Thymus (tissue), 14 donors: Measurements from ENCODE around the gene THRB. TPM values are rescaled to one million over a fixed set of nuclear protein-coding genes. Genes with fewer than 3 reads are reported as not detected.

Source experiments
- DNase-seq, 9 donors: peaks; one replicate each; pipeline ENCODE4 v3.0.0-alpha.2; 2013; ENCODE audit warnings: low spot score in 9 of 9, low read depth in 6 of 9, missing footprints in 1 of 9
- H3K27ac ChIP-seq, 2 donors: one replicate each; pipeline ENCODE4 v1.5.1; 2013; ENCODE audit warnings: control low read depth in 1 of 2, low read depth in 1 of 2, low read length in 1 of 2, mild to moderate bottlenecking in 1 of 2, moderate library complexity in 1 of 2
- H3K27me3 ChIP-seq, 2 donors: one replicate each; pipeline ENCODE4 v1.5.1; 2013; ENCODE audit warnings: low read length in 1 of 2; ENCODE audit not compliant: control insufficient read depth in 2 of 2, insufficient read depth in 1 of 2
- H3K36me3 ChIP-seq, 2 donors: one replicate each; pipeline ENCODE4 v1.5.1; 2013; ENCODE audit warnings: low read length in 1 of 2, mild to moderate bottlenecking in 1 of 2, moderate library complexity in 1 of 2; ENCODE audit not compliant: control insufficient read depth in 2 of 2, insufficient read depth in 2 of 2
- H3K4me1 ChIP-seq, 2 donors: one replicate each; pipeline ENCODE4 v1.5.1; 2013; ENCODE audit warnings: low read length in 2 of 2; ENCODE audit not compliant: control insufficient read depth in 2 of 2, insufficient read depth in 2 of 2
- H3K4me3 ChIP-seq, 2 donors: one replicate each; pipeline ENCODE4 v1.5.1; 2013; ENCODE audit warnings: low read length in 2 of 2, control low read depth in 1 of 2, mild to moderate bottlenecking in 1 of 2
- H3K9me3 ChIP-seq, 2 donors: one replicate each; pipeline ENCODE4 v1.5.1; 2013; ENCODE audit warnings: low read length in 1 of 2, mild to moderate bottlenecking in 1 of 2; ENCODE audit not compliant: control insufficient read depth in 2 of 2, insufficient read depth in 1 of 2
- WGBS: extraction: QIAGEN DNeasy Blood & Tissue Kit; methylation state at CpG from one replicate; pipeline ENCODE4 v1.1.7; 2013; 5-methylcytosine and 5-hydroxymethylcytosine counted together
- long read RNA-seq, 10 donors: transcript quantifications; one replicate each; lab custom pipeline, GENCODE V29; 2026
- polyA plus RNA-seq: library from polyadenylated mRNA; stranded (reverse); fragments of 200-250 nt; gene quantifications from one replicate; pipeline ENCODE4 v1.2.3, GENCODE V29; 2013
- total RNA-seq: library from RNA; stranded (reverse); fragments of 120-200 nt; gene quantifications from one replicate; pipeline ENCODE4 v1.2.4, GENCODE V29; 2013
- donor health status: healthy.

THRB gene
- total RNA-seq (2.2 TPM), polyA plus RNA-seq (3.5 TPM)
- long read RNA-seq, donor 1 = 0 reads
- long read RNA-seq, donor 2, full-length matches to known transcripts = 1 of 1 reads
- long read RNA-seq, donor 2, partial matches to known transcripts = 0 of 1 reads
- long read RNA-seq, donor 2, other reads (novel, unspliced or antisense) = 0 of 1 reads
- long read RNA-seq, donor 3 = 0 reads
- long read RNA-seq, donor 4 = 0 reads
- long read RNA-seq, donor 5 = 0 reads
- long read RNA-seq, donor 6 = 0 reads
- long read RNA-seq, donor 7, partial matches to known transcripts = 0 of 1 reads
- long read RNA-seq, donor 7, other reads (novel, unspliced or antisense) = 0 of 1 reads
- long read RNA-seq, donor 8 = 0 reads
- long read RNA-seq, donor 9 = 0 reads
- long read RNA-seq, donor 10 = 0 reads

GRCh38 chr3:24494618-24495325 is at the start of gene THRB:
Gene THRB, minus strand, starts transcription at chr3:24494850.
- peak within 1 kb of the TSS; percentile 27 to 84 for H3K27ac ChIP-seq
- peak within 1 kb of the TSS; percentile 39 to 40 for H3K4me3 ChIP-seq
- peaks cover 32 to 51% of the 10 kb centered on the region in 2 donors for H3K27me3 ChIP-seq
- H3K36me3 ChIP-seq = no peaks in the 10 kb centered on the region
- peaks cover 0 to 5% of the 10 kb centered on the region in 2 donors for H3K4me1 ChIP-seq
- no peak for DNase-seq
- WGBS = 1% methylated on average over 80 of the region's 80 CpGs
- no peaks in the 10 kb centered on the region for H3K9me3 ChIP-seq

- H3K9me3 ChIP-seq = no peaks in the 10 kb centered on the region
- no peaks in the 10 kb centered on the region for H3K4me1 ChIP-seq
- H3K27me3 ChIP-seq = no peaks in the 10 kb centered on the region
- no peaks in the 10 kb centered on the region for H3K36me3 ChIP-seq
- H3K4me3 ChIP-seq = no peak overlapping the region
- H3K27ac ChIP-seq = no peak overlapping the region
- 96% methylated on average over 1 of the region's 1 CpG for WGBS
- DNase-seq = no peak
These were observed 47.3 kb upstream of the THRB start for GRCh38 chr3:24541935-24542334.

DNA sequence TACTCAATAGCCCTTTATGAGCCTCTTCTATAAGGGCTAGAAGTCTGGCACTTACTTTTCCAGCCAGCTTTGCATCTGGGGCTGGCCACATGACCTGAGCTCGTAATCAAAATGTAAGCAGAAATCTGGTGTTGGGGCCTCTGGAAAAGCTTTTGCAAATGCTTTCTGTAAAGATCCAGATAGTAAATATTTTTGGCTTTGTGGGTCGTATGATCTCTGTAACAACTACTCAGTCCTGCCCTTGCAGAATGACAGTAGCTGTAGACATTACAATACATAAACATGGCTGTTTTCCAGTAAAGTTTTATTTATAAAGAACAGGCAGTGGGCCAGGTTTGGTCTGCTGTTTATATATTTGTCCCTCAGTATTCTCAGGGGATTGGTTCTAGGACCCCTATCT is 46.2 kb upstream of the THRB start:
- no peak overlapping the region for H3K27ac ChIP-seq
- 95% methylated on average over 2 of the region's 2 CpGs for WGBS
- no peak for DNase-seq
- no peaks in the 10 kb centered on the region for H3K27me3 ChIP-seq
- H3K4me3 ChIP-seq = no peak overlapping the region
- H3K4me1 ChIP-seq = no peaks in the 10 kb centered on the region
- no peaks in the 10 kb centered on the region for H3K9me3 ChIP-seq
- H3K36me3 ChIP-seq = no peaks in the 10 kb centered on the region

DNA sequence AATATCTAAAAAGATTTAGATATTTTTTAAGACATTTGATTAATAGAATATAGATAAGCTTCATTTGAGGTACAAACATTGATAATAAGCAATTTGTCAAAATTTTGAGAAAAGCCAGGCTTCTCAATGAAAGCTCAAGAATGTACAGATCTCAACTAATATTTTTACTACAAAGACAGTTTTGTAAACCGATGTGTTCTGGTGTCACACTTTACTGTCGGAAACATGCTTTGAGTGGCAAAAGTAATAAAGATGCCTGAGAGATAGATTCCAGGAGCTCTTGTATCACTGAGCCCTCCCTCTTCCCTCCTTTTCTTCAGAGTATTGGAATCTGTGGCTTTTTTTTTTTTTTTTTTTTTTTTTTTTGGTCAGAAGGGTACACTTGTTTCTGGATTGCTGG is 45.0 kb upstream of the THRB start:
- Histone ChIP-seq H3K9me3 (no peaks in the 10 kb centered on the region), H3K36me3 (no peaks in the 10 kb centered on the region), H3K27me3 (no peaks in the 10 kb centered on the region), H3K4me1 (no peaks in the 10 kb centered on the region), H3K27ac (no peak overlapping the region), H3K4me3 (no peak overlapping the region)
- 95% methylated on average over 2 of the region's 2 CpGs for WGBS
- DNase-seq = no peak

GRCh38 chr3:24538891-24539290 is 44.2 kb upstream of the THRB start:
- Histone ChIP-seq H3K9me3 (no peaks in the 10 kb centered on the region), H3K4me1 (no peaks in the 10 kb centered on the region), H3K36me3 (no peaks in the 10 kb centered on the region), H3K4me3 (no peak overlapping the region), H3K27me3 (no peaks in the 10 kb centered on the region), H3K27ac (no peak overlapping the region)
- no peak for DNase-seq
- WGBS = 97% methylated on average over 2 of the region's 2 CpGs

DNA sequence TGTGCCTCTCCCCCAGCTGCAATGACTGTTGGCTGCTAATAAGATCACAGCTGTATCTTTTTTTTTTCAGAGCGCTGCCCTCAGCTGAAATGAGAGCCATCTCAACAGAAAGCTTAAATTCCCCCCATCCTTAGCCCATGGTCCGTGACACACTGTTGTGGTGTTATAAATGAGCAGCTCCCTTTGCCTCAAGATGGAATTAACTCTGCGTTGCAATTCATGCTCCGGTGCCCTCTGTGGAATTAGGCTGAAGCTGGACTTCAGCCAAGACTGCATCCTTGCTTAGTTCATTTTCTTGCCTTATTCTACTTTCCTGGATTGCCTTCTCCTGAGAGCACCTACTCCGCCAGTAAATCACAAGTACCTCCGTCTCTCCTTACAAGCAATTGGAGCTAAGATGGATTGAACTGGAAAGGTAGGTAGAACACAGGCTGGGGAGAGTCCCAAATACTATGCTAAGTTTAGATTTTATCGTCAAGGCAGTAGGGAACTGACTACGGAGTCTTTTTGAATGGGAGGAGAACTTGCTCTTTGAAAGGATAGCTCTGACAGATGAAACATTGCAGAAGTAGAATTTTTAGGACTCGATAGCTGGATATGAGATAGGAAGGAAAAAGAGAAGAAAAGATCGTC is 39.0 kb upstream of the THRB start:
- WGBS = 84% methylated on average over 10 of the region's 10 CpGs

DNA sequence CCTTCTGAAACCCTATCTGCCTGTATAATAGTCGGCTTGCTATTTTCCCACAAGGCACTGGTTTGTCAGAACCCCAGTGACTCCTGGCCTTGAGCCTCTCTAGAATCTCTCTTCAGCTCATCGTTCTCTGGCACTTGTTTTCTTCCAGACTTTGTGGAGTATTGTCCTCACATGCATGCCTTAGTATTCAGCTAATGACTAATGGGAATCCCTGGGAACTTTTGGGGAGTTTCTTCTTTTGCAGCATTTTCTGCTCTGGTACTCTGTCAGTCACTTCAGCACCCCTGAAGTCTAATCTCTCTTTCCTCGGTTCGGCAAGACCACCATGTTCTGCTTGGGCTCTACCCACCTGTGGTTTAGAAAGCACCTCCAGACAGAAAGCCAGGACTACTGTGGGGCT is 35.8 kb upstream of the THRB start:
- DNase-seq = no peak
- no peaks in the 10 kb centered on the region for H3K36me3 ChIP-seq
- 96% methylated on average over 4 of the region's 4 CpGs for WGBS
- no peaks in the 10 kb centered on the region for H3K9me3 ChIP-seq
- no peaks in the 10 kb centered on the region for H3K27me3 ChIP-seq
- no peaks in the 10 kb centered on the region for H3K4me1 ChIP-seq
- H3K4me3 ChIP-seq = no peak overlapping the region
- no peak overlapping the region for H3K27ac ChIP-seq

More for the DNA sequence above, 39.0 kb upstream of the THRB start:
- Histone ChIP-seq H3K36me3 (no peaks in the 10 kb centered on the region), H3K9me3 (no peaks in the 10 kb centered on the region), H3K4me1 (no peaks in the 10 kb centered on the region), H3K27ac (no peak overlapping the region), H3K4me3 (no peak overlapping the region), H3K27me3 (no peaks in the 10 kb centered on the region)
- no peak for DNase-seq

GRCh38 chr3:24529210-24529609 is 34.6 kb upstream of the THRB start:
- H3K36me3 ChIP-seq = no peaks in the 10 kb centered on the region
- H3K9me3 ChIP-seq = no peaks in the 10 kb centered on the region
- H3K4me1 ChIP-seq = no peaks in the 10 kb centered on the region
- no peak overlapping the region for H3K27ac ChIP-seq
- DNase-seq = no peak
- no peak overlapping the region for H3K4me3 ChIP-seq
- peaks cover 0 to 5% of the 10 kb centered on the region in 2 donors for H3K27me3 ChIP-seq

DNA sequence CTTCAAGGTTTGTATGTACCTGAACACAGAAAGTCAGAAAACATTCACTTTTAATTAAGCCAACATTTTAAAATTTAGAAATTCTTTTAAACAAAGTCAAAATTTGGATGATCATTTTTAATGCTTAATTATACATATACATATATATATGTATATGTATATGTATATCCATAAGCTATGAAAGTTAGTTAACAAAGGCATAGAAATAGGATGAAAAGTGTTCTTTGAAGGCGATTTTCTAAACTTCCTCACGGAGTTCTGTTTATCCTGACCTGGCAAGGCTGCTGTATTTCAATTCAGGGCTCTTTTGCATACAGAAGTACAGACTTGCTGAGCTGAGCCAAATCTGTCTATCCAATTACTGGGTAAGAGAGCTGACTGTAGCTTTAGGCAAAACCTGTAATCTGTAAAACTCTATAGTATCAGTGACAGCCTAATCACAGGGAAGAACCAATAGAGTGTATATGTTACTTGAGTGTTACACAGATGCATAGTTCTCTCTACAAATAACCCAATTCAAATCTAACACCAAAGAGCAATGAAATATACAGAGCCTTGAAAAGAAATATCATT is 32.1 kb upstream of the THRB start:
- H3K36me3 ChIP-seq = no peaks in the 10 kb centered on the region
- 88% methylated on average over 2 of the region's 2 CpGs for WGBS
- H3K4me1 ChIP-seq = no peaks in the 10 kb centered on the region
- no peaks in the 10 kb centered on the region for H3K9me3 ChIP-seq
- no peak overlapping the region for H3K27ac ChIP-seq
- H3K27me3 ChIP-seq = peaks cover 13 to 18% of the 10 kb centered on the region in 2 donors
- DNase-seq = no peak
- no peak overlapping the region for H3K4me3 ChIP-seq
